Measurements from ENCODE around the gene MAP4K2.

MAP4K2 gene

DNA sequence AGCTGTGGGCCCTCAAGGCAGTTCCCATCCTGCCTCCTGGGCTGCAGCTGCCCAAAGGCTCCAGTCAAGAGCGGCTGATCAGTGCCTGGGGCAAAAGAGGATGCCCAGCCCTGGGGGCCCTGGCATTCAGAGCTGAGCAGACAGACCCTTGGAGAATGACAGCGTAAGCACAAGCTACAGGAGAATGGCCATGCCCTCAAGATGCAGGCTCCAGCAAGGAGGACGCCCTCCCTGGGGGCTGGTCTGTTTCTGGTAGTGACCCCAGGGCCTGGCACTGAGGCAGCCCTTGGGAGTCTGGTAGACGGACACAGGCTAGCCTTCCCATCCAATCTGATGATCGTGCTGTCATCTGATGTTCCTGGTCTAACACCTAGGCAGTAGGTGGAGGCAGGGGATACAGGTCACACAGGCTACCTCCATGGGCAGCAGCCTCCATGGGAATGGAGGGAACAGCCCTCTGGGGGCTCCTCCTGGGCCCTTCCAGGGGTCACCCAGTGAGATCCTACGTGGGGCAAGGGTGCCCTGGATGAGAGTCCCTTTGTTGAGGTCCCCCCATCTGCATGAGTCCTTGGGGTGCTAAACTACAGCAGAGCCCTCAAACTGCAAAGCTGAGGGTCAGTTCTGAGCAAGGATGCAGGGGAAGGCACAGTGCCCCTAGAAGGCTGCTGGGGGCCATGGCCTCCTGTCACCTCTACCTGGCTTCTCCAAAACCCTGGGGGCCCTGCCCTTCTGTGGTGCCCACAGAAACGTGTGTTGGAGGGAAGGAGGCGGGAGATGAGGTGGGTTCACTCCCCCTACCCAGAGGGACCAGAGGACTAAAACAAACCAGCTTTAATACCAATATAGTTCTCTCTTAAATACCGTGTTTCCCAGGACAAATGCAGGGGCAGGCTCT is 14.4 kb downstream of the MAP4K2 start:
- DNase-seq (ENCODE audit: low read depth), result no peak
- TF ChIP-seq, protein P1, sequence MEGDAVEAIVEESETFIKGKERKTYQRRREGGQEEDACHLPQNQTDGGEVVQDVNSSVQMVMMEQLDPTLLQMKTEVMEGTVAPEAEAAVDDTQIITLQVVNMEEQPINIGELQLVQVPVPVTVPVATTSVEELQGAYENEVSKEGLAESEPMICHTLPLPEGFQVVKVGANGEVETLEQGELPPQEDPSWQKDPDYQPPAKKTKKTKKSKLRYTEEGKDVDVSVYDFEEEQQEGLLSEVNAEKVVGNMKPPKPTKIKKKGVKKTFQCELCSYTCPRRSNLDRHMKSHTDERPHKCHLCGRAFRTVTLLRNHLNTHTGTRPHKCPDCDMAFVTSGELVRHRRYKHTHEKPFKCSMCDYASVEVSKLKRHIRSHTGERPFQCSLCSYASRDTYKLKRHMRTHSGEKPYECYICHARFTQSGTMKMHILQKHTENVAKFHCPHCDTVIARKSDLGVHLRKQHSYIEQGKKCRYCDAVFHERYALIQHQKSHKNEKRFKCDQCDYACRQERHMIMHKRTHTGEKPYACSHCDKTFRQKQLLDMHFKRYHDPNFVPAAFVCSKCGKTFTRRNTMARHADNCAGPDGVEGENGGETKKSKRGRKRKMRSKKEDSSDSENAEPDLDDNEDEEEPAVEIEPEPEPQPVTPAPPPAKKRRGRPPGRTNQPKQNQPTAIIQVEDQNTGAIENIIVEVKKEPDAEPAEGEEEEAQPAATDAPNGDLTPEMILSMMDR (IDR thresholded peaks at IDR 0.05; ENCODE audit: control insufficient read depth, extremely low read depth, insufficient read depth), result no peak
- no peak overlapping the region for H3K4me3 ChIP-seq (ENCODE audit: low read depth, low read length)

DNA sequence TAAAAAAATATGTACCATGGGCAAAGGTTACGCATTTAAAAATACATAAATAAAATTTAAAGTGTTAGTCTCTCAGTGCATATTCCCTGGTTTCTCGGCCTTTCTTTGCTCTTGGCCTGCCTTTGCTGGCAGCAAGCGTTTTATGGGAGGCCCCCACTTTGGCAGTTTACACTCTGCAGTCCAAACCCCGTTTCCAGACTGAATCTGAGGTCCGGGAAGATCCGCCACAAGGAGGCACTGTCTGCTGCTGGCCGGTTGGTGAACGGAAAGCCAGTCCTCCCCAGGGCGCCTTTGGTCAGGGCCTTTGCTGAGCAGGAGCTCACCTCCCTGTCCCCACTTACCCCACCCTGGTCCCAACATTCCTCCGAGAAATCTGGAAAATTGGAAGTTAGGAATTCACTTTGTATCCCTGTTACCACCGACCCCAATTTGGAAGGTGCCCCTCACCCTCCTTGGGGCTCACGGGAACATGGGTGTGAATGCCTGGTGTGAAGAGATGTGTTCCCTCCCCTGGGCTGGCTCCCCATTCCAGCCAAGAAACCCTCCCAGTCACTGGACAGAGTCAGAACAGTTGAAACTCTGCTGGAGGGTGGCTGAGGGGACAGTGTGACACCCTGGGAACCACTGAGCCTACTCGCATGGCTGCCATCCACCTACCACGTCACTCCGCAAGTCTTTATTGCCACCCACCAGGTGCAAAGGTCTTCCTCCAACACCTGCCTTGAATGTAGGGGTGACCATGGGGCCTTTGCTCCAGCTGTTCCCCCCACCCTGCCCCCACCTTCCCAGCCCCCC is 15.3 kb downstream of the MAP4K2 start:
- H3K4me3 ChIP-seq (ENCODE audit: low read depth, low read length), result no peak overlapping the region
- no peak for DNase-seq (ENCODE audit: low read depth)
- TF ChIP-seq, protein P1 (IDR thresholded peaks at IDR 0.05; ENCODE audit: control insufficient read depth, extremely low read depth, insufficient read depth), result peak; percentile 55

DNA sequence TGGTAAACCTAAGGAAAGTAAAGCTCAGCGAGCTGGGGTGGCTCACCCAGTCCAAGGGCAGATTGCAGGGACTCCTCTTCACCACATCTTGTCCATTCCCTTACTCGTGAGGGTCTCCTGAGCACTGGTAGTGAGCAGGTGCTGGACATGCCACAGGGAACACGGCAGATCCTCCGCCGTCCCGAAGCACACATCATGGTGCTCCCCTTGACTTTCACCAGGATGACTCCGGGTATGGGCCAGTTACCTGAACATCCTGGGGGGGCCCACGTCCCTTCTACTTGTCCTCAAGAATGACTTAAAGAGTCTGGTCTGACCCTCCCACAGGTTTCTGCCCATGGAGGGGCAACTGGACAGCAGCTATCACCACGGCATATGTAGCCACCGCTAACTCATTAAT is 16.7 kb downstream of the MAP4K2 start:
- DNase-seq (ENCODE audit: low read depth), result no peak
- TF ChIP-seq, protein P1 (IDR thresholded peaks at IDR 0.05; ENCODE audit: control insufficient read depth, extremely low read depth, insufficient read depth), result no peak
- no peak overlapping the region for H3K4me3 ChIP-seq (ENCODE audit: low read depth, low read length)

DNA sequence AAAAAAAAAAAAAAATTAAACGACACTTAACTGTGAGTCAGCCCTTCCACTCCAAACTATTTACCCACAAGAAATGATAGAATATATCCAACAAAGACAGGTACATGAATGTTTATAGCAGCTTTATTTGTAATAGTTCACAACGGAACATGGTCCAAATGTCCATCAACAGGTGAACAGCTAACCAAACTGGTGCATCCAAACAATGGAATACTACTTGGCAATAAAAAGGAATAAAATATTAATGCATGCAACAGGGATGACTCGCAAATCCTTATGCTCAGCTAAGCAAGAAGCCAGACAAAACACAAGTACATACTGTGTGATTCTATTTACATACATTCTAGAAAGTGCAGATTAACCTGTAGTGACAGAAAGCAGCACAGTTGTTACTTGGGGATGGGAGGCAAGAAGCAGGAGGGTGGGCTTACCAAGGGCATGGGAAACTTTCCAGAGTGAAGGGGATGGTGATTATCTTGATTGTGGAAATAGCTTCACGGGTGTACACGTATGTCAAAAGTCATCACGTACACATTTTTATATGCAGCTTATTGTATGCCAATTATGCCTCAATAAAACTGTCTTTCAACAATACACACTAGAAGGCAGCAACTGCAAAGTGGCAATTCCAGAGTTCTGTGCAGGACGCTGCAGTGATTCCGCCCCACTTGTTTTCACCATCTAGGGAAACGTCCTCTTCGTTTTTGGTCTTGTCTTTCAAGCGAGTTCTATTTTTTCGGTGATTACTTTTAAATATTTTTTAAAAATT is 18.0 kb downstream of the MAP4K2 start:
- DNase-seq (ENCODE audit: low read depth), result no peak
- 0 out of 2 replicates have a peak overlapping the region, but pooled peaks have one; percentile 13 for H3K4me3 ChIP-seq (ENCODE audit: low read depth, low read length)
- TF ChIP-seq, protein P1 (IDR thresholded peaks at IDR 0.05; ENCODE audit: control insufficient read depth, extremely low read depth, insufficient read depth), result no peak

DNA sequence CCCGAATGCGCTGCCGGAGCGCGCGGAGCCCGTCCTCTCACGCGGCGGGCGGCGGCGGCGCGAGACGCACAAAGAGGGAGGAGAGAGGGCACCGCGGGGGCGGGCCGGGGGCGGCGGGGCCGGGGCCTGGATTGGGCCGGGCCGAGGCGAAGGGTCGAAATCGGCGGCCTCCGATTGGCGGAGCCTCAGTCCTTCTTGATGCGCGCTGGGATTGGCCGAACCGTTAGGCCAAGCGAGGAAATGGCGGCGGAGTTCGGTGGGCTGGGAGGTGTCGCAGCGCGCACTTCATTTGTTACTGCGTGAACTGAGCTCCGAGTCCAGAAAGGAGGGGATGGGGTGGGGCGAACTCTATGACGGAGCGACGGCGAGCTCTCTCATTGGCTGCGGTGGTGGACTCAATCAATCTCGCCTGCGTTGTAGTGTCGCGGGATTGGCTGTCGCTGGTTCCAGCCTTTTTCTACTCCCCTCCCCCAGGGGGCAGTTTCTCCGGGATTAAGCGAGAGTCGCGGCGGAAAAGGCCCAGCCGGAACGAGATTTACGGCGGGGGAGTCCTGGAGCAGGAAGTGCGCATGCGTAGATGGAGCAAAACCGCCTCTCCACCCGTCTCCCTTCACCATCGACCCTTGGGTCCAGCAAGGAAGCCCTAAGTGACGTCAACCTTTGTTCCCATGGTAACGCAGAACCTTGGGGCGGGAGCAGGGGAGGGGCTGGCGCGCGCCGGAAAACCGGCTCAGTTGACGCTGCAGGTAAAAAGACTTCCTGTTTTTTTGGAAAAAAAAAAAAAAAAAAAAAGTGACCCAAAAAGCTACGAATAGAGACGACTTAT is 24.3 kb downstream of the MAP4K2 start, which contains the start of gene SF1:
Gene SF1, minus strand, starts transcription at position 70 of the 826 bp plus-strand sequence. CDS start 150 bp downstream, outside the sequence.
- peak; percentile 99 for DNase-seq (ENCODE audit: low read depth)
- TF ChIP-seq, protein P1 (IDR thresholded peaks at IDR 0.05; ENCODE audit: control insufficient read depth, extremely low read depth, insufficient read depth), result no peak
- peak within 1 kb of the TSS; percentile 63 for H3K4me3 ChIP-seq (ENCODE audit: low read depth, low read length)

DNA sequence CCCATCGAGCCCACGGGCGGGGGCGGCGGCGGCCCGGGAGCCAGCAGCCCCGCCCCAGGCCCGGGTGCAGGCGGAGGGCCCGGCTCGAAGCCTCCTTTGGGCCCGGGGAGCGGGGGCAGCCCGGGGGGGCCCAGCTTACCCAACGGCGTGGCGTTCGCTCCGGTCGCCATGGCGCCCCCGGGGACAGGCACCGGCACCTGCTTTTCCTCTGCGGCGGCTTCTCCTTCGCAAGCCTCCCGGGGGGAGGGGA is 24.9 kb downstream of the MAP4K2 start:
- H3K4me3 ChIP-seq (ENCODE audit: low read depth, low read length), result peak overlapping the region; percentile 63
- TF ChIP-seq, protein P1 (IDR thresholded peaks at IDR 0.05; ENCODE audit: control insufficient read depth, extremely low read depth, insufficient read depth), result no peak
- no peak for DNase-seq (ENCODE audit: low read depth)

All from LNCaP clone FGC (cell line).